HEK293 (cell line): Measurements from ENCODE around the gene TTLL13.

ENCODE experiments used
- CTCF ChIA-PET: fragments of 350-600 bp; formaldehyde crosslinking; extraction: SDS; loops from one replicate; lab custom pipeline; 2021; ENCODE audit warnings: antibody characterized with exemption; lab: Yijun Ruan, JAX
- POLR2A ChIA-PET: fragments of 300-600 bp; formaldehyde crosslinking; extraction: SDS; loops from one replicate; lab custom pipeline; 2020; ENCODE audit warnings: antibody characterized with exemption, inconsistent platforms; lab: Yijun Ruan, JAX
- H3K27ac ChIP-seq: fragments of 200-500 bp; sonication (Bioruptor generic); 2 replicates; pipeline ENCODE4 v1.5.1; 2014; ENCODE audit warnings: low read depth, low read length, control low read depth, inconsistent platforms; ENCODE audit errors: extremely low read depth
- H3K36me3 ChIP-seq, 2 experiments: fragments of 200-500 bp in 1 of 2; sonication (Bioruptor generic) in 1 of 2; 1 replicate in 1 of 2; 2 replicates in 1 of 2; pipeline ENCODE4 v1.5.1; 2014 to 2017; ENCODE audit warnings: inconsistent platforms in 2 of 2, low read length in 2 of 2; ENCODE audit not compliant: control insufficient read depth in 2 of 2, insufficient read depth in 1 of 2
- H3K4me1 ChIP-seq: fragments of 200-500 bp; sonication (Bioruptor generic); 2 replicates; pipeline ENCODE4 v1.5.1; 2014; ENCODE audit warnings: mild to moderate bottlenecking, low read length, inconsistent platforms; ENCODE audit not compliant: control insufficient read depth, insufficient read depth
- H3K4me3 ChIP-seq: 2 replicates; pipeline ENCODE4 v1.5.1; 2011; ENCODE audit warnings: low read depth, mild to moderate bottlenecking, control low read depth, low read length, moderate library complexity
- H3K9me3 ChIP-seq: fragments of 200-500 bp; sonication (Bioruptor generic); 2 replicates; pipeline ENCODE4 v1.5.1; 2014; ENCODE audit warnings: low read depth, low read length, inconsistent platforms; ENCODE audit not compliant: control insufficient read depth, insufficient read depth
- PRDM1 ChIP-seq: fragments of 450-650 bp; formaldehyde crosslinking; IDR thresholded peaks from 2 replicates; pipeline ENCODE4; 2016; ENCODE audit warnings: missing biosample characterization, missing genetic modification characterization
- SP7 ChIP-seq: fragments of 450-650 bp; formaldehyde crosslinking; IDR thresholded peaks from 2 replicates; pipeline ENCODE4 v1.5.1; 2016; ENCODE audit warnings: missing biosample characterization, missing genetic modification characterization
- YY2 ChIP-seq: fragments of 450-650 bp; formaldehyde crosslinking; IDR thresholded peaks from 2 replicates; pipeline ENCODE4 v1.5.1; 2016; ENCODE audit warnings: missing biosample characterization, missing genetic modification characterization
- ZBTB44 ChIP-seq: fragments of 450-650 bp; IDR thresholded peaks from 2 replicates; pipeline ENCODE4 v1.5.1; 2018; ENCODE audit warnings: missing biosample characterization, mild to moderate bottlenecking, missing genetic modification characterization
- ZBTB48 ChIP-seq: fragments of 450-650 bp; formaldehyde crosslinking; IDR thresholded peaks from 2 replicates; pipeline ENCODE4 v1.5.1; 2016; ENCODE audit warnings: missing biosample characterization, missing genetic modification characterization
- ZIC2 ChIP-seq: fragments of 450-650 bp; formaldehyde crosslinking; IDR thresholded peaks from 2 replicates; pipeline ENCODE4 v1.5.1; 2016; ENCODE audit warnings: missing biosample characterization, missing genetic modification characterization
- ZNF10 ChIP-seq: fragments of 450-650 bp; formaldehyde crosslinking; IDR thresholded peaks from 2 replicates; pipeline ENCODE4 v1.5.1; 2017; ENCODE audit warnings: missing biosample characterization, missing genetic modification characterization
- ZNF202 ChIP-seq: fragments of 450-650 bp; formaldehyde crosslinking; IDR thresholded peaks from 2 replicates; pipeline ENCODE4 v1.5.1; 2016; ENCODE audit warnings: missing biosample characterization, missing genetic modification characterization, borderline replicate concordance
- ZNF274 ChIP-seq, 2 experiments: fragments of 200-500 bp in 1 of 2; fragments of 450-650 bp in 1 of 2; sonication (Bioruptor generic) in 1 of 2; formaldehyde crosslinking in 1 of 2; IDR thresholded peaks; 2 replicates each; pipeline versions ENCODE4 v1.5.1 to v1.6.1; 2014 to 2016; ENCODE audit warnings: borderline replicate concordance in 1 of 2, inconsistent platforms in 1 of 2, low read length in 1 of 2, missing biosample characterization in 1 of 2, missing genetic modification characterization in 1 of 2
- ZNF335 ChIP-seq: fragments of 450-650 bp; formaldehyde crosslinking; conservative IDR thresholded peaks from 2 replicates; pipeline ENCODE4 v1.5.1; 2016; ENCODE audit warnings: missing biosample characterization, missing genetic modification characterization
- ZNF596 ChIP-seq: fragments of 450-650 bp; IDR thresholded peaks from 2 replicates; pipeline ENCODE4 v1.5.0; 2018; ENCODE audit warnings: missing biosample characterization, mild to moderate bottlenecking, missing genetic modification characterization, moderate library complexity
- ZNF626 ChIP-seq: fragments of 450-650 bp; sonication (Bioruptor Pico); formaldehyde crosslinking; IDR thresholded peaks from 2 replicates; pipeline ENCODE4 v1.5.1; 2018; ENCODE audit warnings: missing biosample characterization, missing genetic modification characterization, inconsistent platforms
- ZNF664 ChIP-seq: fragments of 450-650 bp; formaldehyde crosslinking; IDR thresholded peaks from 2 replicates; pipeline ENCODE4 v1.5.1; 2016; ENCODE audit warnings: missing biosample characterization, missing genetic modification characterization
- ZNF776 ChIP-seq: fragments of 450-650 bp; formaldehyde crosslinking; IDR thresholded peaks from 2 replicates; pipeline ENCODE4 v1.5.0; 2017; ENCODE audit warnings: missing biosample characterization, missing genetic modification characterization, borderline replicate concordance
- TF ChIP-seq, protein P1 (sequence below): fragments of 450-650 bp; formaldehyde crosslinking; IDR thresholded peaks from 2 replicates; pipeline ENCODE4 v1.5.0; 2017; ENCODE audit warnings: missing biosample characterization, missing genetic modification characterization, borderline replicate concordance
- TF ChIP-seq, protein P2 (sequence below): fragments of 450-650 bp; formaldehyde crosslinking; IDR thresholded peaks from 2 replicates; pipeline ENCODE4 v1.5.1; 2016; ENCODE audit warnings: missing biosample characterization, missing genetic modification characterization
- TF ChIP-seq, protein P3 (sequence below): fragments of 450-650 bp; formaldehyde crosslinking; IDR thresholded peaks from 2 replicates; pipeline ENCODE4 v1.5.1; 2016; ENCODE audit warnings: missing biosample characterization, missing genetic modification characterization
- TF ChIP-seq, protein P4 (sequence below): fragments of 450-650 bp; formaldehyde crosslinking; optimal IDR thresholded peaks from 2 replicates; pipeline ENCODE3; 2016; ENCODE audit warnings: missing biosample characterization, mild to moderate bottlenecking, missing genetic modification characterization
- TF ChIP-seq, protein P5 (sequence below): fragments of 450-650 bp; formaldehyde crosslinking; IDR thresholded peaks from 2 replicates; pipeline ENCODE4 v1.5.1; 2016; ENCODE audit warnings: missing biosample characterization, missing genetic modification characterization
- TF ChIP-seq, protein P6 (sequence below): fragments of 450-650 bp; formaldehyde crosslinking; IDR thresholded peaks from 2 replicates; pipeline ENCODE4 v1.5.1; 2017; ENCODE audit warnings: missing biosample characterization, missing genetic modification characterization

TTLL13 gene

DNA sequence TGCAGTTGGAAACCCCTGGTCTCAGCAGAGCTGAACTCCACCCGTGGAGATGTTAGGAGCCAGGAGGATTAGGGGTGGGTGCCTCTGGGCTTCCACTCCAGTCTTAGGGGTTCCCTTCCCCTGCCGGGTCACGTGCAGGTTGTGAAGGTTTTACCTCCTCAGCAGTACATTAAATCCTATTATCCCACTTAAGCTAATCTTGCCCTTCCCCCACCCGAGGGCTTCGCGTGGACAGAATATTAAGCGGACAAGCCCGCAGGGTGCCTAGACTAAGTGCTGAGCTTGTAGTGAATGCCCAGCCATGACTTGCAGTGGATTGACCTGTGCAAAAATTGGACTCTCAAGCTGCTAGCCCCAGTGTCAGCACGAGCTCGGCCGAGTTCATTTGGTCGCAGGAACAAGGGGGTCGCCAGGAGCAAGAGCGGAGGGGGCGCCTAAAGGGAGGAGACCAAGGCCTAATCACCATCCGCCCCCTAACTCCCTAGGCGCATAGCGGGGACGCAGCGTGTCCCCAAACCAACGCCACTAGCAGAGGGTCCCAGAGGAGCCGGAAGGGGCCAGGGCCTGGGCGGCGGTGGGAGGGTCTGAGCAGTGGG is 48.7 kb upstream of the TTLL13 start (continued):
- TF ChIP-seq, protein P1, sequence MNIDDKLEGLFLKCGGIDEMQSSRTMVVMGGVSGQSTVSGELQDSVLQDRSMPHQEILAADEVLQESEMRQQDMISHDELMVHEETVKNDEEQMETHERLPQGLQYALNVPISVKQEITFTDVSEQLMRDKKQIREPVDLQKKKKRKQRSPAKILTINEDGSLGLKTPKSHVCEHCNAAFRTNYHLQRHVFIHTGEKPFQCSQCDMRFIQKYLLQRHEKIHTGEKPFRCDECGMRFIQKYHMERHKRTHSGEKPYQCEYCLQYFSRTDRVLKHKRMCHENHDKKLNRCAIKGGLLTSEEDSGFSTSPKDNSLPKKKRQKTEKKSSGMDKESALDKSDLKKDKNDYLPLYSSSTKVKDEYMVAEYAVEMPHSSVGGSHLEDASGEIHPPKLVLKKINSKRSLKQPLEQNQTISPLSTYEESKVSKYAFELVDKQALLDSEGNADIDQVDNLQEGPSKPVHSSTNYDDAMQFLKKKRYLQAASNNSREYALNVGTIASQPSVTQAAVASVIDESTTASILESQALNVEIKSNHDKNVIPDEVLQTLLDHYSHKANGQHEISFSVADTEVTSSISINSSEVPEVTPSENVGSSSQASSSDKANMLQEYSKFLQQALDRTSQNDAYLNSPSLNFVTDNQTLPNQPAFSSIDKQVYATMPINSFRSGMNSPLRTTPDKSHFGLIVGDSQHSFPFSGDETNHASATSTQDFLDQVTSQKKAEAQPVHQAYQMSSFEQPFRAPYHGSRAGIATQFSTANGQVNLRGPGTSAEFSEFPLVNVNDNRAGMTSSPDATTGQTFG, result no peak
- TF ChIP-seq YY2 (no peak), ZNF596 (tag by site-specific recombination) (no peak), PRDM1 (tag by site-specific recombination) (no peak), ZNF626 (tag by site-specific recombination) (no peak), ZNF664 (tag by site-specific recombination) (no peak), ZNF776 (no peak), ZNF274 (IDR thresholded peaks at IDR 0.05; ENCODE audit: low read length) (no peak), ZNF274 (tag by site-specific recombination; IDR thresholded peaks at IDR 0.05; ENCODE audit: borderline replicate concordance) (no peak), ZBTB48 (tag by site-specific recombination) (peak; percentile 89), ZNF202 (tag by site-specific recombination) (no peak)
- TF ChIP-seq, protein P2, sequence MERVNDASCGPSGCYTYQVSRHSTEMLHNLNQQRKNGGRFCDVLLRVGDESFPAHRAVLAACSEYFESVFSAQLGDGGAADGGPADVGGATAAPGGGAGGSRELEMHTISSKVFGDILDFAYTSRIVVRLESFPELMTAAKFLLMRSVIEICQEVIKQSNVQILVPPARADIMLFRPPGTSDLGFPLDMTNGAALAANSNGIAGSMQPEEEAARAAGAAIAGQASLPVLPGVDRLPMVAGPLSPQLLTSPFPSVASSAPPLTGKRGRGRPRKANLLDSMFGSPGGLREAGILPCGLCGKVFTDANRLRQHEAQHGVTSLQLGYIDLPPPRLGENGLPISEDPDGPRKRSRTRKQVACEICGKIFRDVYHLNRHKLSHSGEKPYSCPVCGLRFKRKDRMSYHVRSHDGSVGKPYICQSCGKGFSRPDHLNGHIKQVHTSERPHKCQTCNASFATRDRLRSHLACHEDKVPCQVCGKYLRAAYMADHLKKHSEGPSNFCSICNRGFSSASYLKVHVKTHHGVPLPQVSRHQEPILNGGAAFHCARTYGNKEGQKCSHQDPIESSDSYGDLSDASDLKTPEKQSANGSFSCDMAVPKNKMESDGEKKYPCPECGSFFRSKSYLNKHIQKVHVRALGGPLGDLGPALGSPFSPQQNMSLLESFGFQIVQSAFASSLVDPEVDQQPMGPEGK (tag by site-specific recombination), result peak; percentile 18; the same call in 1 of the 2 replicates
- TF ChIP-seq, protein P3, sequence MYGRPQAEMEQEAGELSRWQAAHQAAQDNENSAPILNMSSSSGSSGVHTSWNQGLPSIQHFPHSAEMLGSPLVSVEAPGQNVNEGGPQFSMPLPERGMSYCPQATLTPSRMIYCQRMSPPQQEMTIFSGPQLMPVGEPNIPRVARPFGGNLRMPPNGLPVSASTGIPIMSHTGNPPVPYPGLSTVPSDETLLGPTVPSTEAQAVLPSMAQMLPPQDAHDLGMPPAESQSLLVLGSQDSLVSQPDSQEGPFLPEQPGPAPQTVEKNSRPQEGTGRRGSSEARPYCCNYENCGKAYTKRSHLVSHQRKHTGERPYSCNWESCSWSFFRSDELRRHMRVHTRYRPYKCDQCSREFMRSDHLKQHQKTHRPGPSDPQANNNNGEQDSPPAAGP (tag by site-specific recombination), result no peak

GRCh38 chr15:90201130-90201943 is 48.0 kb upstream of the TTLL13 start, which contains the start of gene SEMA4B:
SEMA4B (plus strand) TSS chr15:90201330; CDS start chr15:90201579, 249 bp downstream.
- Histone ChIP-seq H3K36me3 (no peaks in the 10 kb centered on the region), H3K4me1 (peaks cover 8% of the 10 kb centered on the region), H3K27ac (peak within 1 kb of the TSS; percentile 56; the same call in 1 of the 2 replicates), H3K4me3 (peak within 1 kb of the TSS; percentile 67), H3K9me3 (no peaks in the 10 kb centered on the region)
- POLR2A ChIA-PET, result interaction anchor here (0.7 to 4.3 kb wide), 14 partner anchors 9 to 99 kb away, joined by 3 to 48 read pairs (median 6); partner anchors contain the start of genes CIB1, GDPGP1, IDH2 and TTLL13
- CTCF ChIA-PET, result interaction anchor here (0.7 to 3.5 kb wide), 8 partner anchors 13 to 731 kb away, joined by 3 to 20 read pairs (median 4); no protein-coding TSS in a partner anchor
- TF ChIP-seq, protein P4, sequence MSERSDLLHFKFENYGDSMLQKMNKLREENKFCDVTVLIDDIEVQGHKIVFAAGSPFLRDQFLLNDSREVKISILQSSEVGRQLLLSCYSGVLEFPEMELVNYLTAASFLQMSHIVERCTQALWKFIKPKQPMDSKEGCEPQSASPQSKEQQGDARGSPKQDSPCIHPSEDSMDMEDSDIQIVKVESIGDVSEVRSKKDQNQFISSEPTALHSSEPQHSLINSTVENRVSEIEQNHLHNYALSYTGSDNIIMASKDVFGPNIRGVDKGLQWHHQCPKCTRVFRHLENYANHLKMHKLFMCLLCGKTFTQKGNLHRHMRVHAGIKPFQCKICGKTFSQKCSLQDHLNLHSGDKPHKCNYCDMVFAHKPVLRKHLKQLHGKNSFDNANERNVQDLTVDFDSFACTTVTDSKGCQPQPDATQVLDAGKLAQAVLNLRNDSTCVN (tag by site-specific recombination), result peak; percentile 85
- TF ChIP-seq ZNF335 (tag by site-specific recombination) (peak; percentile 87), ZIC2 (peak; percentile 73), ZNF10 (tag by site-specific recombination) (peak; percentile 65; the same call in 1 of the 2 replicates), SP7 (tag by site-specific recombination) (0 out of 2 replicates have a peak, but pooled peaks have one; percentile 9), ZBTB44 (tag by site-specific recombination) (peak; percentile 54)
- TF ChIP-seq, protein P5, sequence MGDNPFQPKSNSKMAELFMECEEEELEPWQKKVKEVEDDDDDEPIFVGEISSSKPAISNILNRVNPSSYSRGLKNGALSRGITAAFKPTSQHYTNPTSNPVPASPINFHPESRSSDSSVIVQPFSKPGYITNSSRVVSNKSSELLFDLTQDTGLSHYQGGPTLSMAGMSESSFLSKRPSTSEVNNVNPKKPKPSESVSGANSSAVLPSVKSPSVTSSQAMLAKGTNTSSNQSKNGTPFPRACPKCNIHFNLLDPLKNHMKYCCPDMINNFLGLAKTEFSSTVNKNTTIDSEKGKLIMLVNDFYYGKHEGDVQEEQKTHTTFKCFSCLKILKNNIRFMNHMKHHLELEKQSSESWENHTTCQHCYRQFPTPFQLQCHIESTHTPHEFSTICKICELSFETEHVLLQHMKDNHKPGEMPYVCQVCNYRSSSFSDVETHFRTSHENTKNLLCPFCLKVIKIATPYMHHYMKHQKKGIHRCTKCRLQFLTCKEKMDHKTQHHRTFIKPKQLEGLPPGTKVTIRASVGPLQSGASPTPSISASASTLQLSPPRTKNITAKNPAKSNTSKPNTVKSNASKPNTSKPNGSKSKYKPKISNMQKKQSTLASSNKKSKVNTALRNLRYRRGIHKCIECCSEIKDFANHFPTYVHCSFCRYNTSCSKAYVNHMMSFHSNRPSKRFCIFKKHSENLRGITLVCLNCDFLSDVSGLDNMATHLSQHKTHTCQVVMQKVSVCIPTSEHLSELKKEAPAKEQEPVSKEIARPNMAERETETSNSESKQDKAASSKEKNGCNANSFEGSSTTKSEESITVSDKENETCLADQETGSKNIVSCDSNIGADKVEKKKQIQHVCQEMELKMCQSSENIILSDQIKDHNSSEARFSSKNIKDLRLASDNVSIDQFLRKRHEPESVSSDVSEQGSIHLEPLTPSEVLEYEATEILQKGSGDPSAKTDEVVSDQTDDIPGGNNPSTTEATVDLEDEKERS, result no peak
- TF ChIP-seq, protein P6, sequence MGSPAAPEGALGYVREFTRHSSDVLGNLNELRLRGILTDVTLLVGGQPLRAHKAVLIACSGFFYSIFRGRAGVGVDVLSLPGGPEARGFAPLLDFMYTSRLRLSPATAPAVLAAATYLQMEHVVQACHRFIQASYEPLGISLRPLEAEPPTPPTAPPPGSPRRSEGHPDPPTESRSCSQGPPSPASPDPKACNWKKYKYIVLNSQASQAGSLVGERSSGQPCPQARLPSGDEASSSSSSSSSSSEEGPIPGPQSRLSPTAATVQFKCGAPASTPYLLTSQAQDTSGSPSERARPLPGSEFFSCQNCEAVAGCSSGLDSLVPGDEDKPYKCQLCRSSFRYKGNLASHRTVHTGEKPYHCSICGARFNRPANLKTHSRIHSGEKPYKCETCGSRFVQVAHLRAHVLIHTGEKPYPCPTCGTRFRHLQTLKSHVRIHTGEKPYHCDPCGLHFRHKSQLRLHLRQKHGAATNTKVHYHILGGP, result no peak
